GM12892 (cell line): ENCODE measurements around the gene MAP3K6.

Source experiments
- DNase-seq: peaks from one replicate; pipeline ENCODE4 v3.0.0; 2011; ENCODE audit not compliant: insufficient read length
- FAIRE-seq: peaks from 2 replicates; lab custom pipeline; 2011; peaks lifted over from hg19 to GRCh38; lab: Jason Lieb, UNC
- POLR2A ChIP-seq: IDR thresholded peaks from 2 replicates; pipeline ENCODE4 v1.6.1; 2011; ENCODE audit warnings: low read depth, low read length, control low read depth
- POLR2AphosphoS5 ChIP-seq: IDR thresholded peaks from 2 replicates; pipeline ENCODE4 v1.6.1; 2011; ENCODE audit warnings: low read depth, low read length, control low read depth
- TAF1 ChIP-seq: IDR thresholded peaks from 2 replicates; pipeline ENCODE4 v1.6.1; 2011; ENCODE audit warnings: low read depth, mild to moderate bottlenecking, control low read depth, low read length, borderline replicate concordance

MAP3K6 gene

GRCh38 chr1:27348861-27349783 lies 17.6 kb downstream of the MAP3K6 start:
- TF ChIP-seq TAF1 (no peak), POLR2A (no peak), POLR2AphosphoS5 (no peak)
- FAIRE-seq (no peak), DNase-seq (no peak)

GRCh38 chr1:27346991-27347624 lies 19.7 kb downstream of the MAP3K6 start:
- FAIRE-seq: no peak

GRCh38 chr1:27346357-27346756 lies 20.4 kb downstream of the MAP3K6 start:
- TF ChIP-seq TAF1: no peak
- no peak for TF ChIP-seq POLR2AphosphoS5
- TF ChIP-seq POLR2A: no peak
- no peak for FAIRE-seq
- DNase-seq: no peak

More at GRCh38 chr1:27346991-27347624, 19.7 kb downstream of the MAP3K6 start:
- DNase-seq: no peak
- TF ChIP-seq POLR2AphosphoS5 (no peak), POLR2A (no peak), TAF1 (no peak)

- no peak for FAIRE-seq
- no peak for TF ChIP-seq POLR2A
- no peak for TF ChIP-seq POLR2AphosphoS5
- no peak for TF ChIP-seq TAF1
- DNase-seq: no peak
These were observed 21.5 kb downstream of the MAP3K6 start for GRCh38 chr1:27345272-27345671.

GRCh38 chr1:27343639-27344025 lies 23.1 kb downstream of the MAP3K6 start:
- DNase-seq (no peak), FAIRE-seq (no peak)
- no peak for TF ChIP-seq POLR2A
- no peak for TF ChIP-seq POLR2AphosphoS5
- TF ChIP-seq TAF1: no peak

GRCh38 chr1:27342778-27343638 lies 23.8 kb downstream of the MAP3K6 start:
- TF ChIP-seq TAF1: no peak
- peak; percentile 51; the same call in 1 of the 2 replicates for TF ChIP-seq POLR2A
- no peak for TF ChIP-seq POLR2AphosphoS5
- peak; percentile 30 for FAIRE-seq
- no peak for DNase-seq

- DNase-seq: no peak
- peak; percentile 40 for FAIRE-seq
- TF ChIP-seq POLR2AphosphoS5 (no peak), POLR2A (no peak), TAF1 (no peak)
These were observed 24.4 kb downstream of the MAP3K6 start for GRCh38 chr1:27342391-27342777.

GRCh38 chr1:27341525-27342252 lies 25.1 kb downstream of the MAP3K6 start, which contains the start of gene SYTL1:
SYTL1 (plus strand) TSS chr1:27342022; CDS start chr1:27345335, 3,313 bp downstream.
- TF ChIP-seq POLR2A (no peak), POLR2AphosphoS5 (no peak), TAF1 (no peak)
- DNase-seq: peak; percentile 84
- peak; percentile 73 for FAIRE-seq

- DNase-seq: no peak
- no peak for TF ChIP-seq TAF1
- no peak for TF ChIP-seq POLR2A
- TF ChIP-seq POLR2AphosphoS5: no peak
- FAIRE-seq: no peak
These were observed 27.5 kb downstream of the MAP3K6 start for GRCh38 chr1:27339213-27339612.

- TF ChIP-seq POLR2AphosphoS5 (no peak), TAF1 (no peak), POLR2A (no peak)
- FAIRE-seq: no peak
- no peak for DNase-seq
These were observed 28.0 kb downstream of the MAP3K6 start for GRCh38 chr1:27338751-27339150.

- DNase-seq (no peak), FAIRE-seq (no peak)
These were observed 30.0 kb downstream of the MAP3K6 start for GRCh38 chr1:27336756-27337155.

More at GRCh38 chr1:27336756-27337155, 30.0 kb downstream of the MAP3K6 start:
- 0 out of 2 replicates have a peak, but pooled peaks have one; percentile 18 for TF ChIP-seq POLR2AphosphoS5
- TF ChIP-seq POLR2A: no peak
- TF ChIP-seq TAF1: no peak
